Central memory CD4-positive, alpha-beta T cell (primary cell): Measurements from ENCODE around the gene MRPL10.

Experiments
- DNase-seq: peaks from one replicate; pipeline ENCODE4 v3.0.0; 2022

Gene MRPL10

DNA sequence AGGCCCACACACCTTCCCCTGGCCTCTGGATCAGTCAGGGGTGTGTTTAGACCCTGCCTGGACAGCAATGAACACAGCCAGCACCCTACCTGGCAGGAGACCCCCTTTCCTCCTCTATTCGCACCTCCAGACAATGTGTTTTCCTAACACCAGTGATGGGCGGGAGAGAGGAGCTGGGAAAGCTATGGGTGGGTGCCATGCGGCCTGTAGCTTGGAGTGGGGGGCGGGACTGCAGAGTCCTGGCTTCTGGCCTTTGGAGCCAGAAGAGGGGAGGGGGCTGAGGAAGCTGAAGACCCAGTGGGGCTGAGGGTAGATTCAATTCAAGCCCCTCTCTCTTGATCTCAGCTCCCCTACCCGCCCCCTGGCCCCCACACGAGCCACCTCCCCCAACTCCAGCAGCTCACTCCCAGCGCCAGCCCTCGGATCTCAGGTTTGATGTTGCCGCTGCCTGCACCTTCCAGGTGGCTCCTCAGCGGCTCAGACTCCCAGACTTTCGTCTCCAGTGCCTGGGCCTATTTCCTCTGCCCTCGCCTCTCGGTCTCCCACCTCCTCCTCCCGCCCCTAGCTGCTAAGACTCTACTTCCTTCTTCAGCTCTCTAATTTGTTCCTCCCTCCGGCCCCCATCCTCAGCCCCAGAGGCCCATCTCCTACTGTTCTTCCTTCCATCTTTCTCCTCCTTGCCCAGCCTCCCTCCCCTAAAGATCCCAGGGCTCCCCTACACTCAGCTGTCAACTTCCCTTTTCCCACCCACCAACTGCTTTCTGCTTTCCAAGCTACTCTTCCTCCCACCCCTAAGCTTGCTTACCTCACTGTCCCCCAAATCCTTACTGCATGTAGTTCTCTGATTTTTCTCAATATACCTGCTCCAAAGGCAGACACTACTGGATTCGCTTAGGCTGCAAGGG lies 26.5 kb upstream of the MRPL10 start:
- no peak for DNase-seq

DNA sequence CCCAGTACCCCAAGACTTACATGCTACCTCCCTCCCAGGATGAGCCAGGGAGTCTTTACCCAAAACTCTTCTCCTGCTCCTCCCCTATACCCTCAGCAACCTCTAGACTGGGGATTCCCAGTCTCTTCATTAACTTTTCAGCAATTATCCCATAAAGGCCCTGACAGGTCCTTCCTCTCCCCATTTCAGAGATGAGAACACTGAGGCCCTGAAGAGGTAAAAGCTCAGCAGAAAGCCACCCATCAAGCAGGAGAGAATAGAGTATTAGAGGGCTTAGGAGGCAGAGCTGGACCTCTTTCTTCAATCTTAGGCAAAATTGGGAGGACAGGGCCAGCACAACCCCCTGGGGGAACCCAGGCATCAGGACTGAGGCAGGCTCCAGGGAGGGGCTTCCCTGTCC lies 25.5 kb upstream of the MRPL10 start:
- DNase-seq = no peak

DNA sequence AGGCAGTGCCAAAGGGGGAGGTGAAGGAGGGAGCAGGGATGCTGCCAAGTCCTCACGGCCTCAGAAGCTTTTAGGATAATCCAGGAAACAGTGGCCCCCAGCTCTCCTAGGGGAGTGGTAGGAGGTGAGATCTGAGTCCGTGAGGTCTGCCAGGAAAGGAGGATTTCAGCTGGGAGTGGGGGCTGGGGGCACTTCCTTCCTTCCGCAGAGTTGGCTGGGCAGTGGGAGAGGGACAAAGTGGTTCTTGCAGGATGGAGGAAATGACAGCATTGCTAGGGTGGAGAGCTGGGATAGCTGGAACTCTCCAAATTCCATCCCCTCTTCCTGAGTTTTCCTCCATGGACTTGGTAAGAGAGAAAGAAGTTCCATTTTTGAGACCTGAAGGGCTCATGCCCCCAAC lies 24.4 kb upstream of the MRPL10 start:
- DNase-seq = no peak

DNA sequence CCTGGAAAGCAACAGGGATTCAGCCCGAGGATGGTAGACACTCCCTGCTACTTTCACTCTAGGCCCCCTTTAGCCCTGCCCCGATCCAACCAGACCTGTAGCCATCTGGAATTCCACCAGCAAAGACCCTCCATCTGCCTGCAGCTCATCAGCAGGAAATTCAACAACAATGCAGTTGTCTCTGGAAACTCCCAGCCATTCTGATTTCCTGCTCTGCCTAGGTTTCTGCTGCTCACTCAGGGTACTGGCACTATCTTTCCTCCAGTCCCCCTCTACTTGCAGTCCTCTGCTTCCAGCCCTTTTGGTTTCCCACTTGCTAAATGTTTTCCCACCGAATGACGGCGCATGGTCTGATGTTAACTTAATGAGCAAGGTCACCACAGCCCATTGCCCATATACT lies 22.3 kb upstream of the MRPL10 start:
- DNase-seq = no peak

DNA sequence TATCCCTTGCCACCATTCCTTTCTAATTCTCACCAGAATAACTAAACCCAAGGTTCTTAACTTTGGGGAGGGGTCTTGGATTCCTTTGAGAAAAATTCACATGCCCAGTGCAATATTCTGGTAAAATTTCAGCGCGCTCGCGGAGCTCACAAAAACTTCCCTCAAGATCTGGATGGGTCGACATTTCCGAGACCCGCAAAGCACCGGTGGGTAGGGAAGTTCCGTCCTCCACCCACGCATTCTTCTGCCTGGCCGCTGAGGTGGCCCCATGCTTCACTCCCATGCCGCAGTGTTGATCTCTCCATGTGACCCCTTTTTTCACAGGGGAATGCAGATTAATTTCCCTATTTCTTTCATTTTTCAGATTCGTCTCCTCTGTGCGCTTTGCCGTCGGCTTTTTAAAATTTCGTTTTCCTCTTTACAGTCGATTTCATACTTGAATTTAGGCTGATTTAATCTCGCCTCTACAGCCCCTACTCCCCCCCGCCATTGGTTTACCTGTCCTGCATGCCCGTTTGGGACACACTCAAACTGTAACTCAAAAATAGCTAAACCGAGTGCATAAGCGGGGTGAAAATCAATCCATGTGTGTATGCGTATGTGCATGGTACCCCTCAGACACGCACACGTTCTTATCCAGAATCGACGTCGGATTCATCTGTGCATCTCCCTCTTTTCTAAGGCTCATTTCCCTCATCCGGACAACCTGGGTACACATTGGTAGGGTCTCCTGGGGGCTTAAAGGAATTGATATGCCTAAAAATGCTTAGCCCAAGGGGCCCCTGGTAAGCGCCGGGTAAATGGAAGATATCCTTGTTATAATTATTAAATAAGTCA lies 21.0 kb upstream of the MRPL10 start:
- DNase-seq = no peak

DNA sequence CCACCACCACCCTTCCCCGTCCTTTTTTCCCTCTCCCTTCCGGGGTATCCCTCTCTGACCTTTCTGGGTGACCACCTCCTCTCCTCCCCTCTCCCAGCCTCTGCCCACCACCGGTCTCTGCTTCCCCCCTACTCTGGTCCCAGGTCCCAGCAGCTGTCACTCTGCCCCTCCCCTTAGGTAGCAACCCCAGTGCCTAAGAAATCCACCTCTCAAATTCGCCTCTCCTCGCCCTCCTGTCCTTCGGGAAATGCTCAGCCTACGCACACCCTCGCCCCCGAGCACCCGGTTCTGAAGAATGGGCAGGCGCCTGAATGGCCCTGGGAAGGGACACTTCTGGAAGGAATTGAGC lies 20.4 kb upstream of the MRPL10 start:
- no peak for DNase-seq

DNA sequence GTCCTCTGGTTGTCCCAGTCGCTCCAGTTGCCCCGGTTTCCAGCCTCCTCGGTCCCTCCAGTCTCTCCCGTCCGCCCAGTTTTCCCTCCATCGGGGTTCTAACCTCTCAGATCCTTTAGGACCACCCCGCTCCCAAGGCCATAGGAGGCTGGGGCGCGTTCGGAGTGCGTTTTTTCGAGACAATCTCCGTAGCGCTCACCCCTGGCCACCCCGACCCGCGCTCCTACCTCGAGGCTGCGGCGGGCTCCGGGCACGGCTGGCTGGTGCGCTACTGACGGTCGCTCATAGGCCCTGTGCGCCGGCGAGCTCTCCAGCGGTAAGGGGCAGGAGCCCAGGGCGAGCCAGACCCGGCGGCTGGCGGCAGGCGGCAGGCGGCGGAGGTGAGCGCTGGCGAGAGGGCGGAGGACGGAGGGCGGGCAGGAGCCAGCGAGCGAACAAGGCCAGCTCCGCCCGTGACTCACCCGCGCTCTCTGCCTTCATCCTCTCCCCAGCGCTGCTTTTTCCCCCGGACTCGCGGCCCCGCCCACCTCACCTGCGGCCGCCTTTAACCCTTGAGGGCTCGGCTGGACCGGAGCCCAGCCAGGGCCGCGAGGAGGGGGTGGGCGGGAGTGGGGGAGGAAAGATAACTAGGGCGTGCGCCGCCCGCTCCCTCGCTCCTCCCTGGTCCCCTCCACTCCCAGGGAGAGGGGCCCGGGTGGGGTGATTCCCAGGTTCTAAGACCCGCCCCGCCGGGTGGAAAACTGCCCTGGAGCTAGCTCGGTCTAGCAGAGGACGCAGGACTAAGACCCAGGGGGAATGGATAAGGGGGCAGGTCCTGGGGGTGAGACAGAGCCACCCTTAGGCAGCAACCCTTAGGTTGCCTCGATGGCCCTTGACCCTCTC lies 19.6 kb upstream of the MRPL10 start, which contains the start of gene SP6:
TSS of gene SP6 (minus strand) at position 472 of the 882 bp plus-strand sequence. CDS start 2,734 bp downstream, outside the sequence.
- DNase-seq = peak; percentile 37

DNA sequence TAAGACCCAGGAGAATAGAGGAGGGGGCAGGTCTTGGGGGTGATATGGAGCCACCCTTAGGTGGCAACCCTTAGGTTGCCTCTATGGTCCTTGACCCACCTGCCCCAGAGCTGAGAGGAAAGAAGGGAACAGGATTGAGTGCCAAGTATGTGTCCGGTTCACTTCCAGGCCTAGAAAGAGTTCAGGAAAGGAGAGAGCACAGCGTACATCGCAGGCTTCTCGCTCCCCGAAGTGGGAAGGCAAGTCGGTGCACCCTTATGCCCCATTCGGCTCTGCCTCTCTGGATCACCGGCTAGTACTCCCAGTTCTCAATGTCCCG lies 19.0 kb upstream of the MRPL10 start:
- DNase-seq = no peak

DNA sequence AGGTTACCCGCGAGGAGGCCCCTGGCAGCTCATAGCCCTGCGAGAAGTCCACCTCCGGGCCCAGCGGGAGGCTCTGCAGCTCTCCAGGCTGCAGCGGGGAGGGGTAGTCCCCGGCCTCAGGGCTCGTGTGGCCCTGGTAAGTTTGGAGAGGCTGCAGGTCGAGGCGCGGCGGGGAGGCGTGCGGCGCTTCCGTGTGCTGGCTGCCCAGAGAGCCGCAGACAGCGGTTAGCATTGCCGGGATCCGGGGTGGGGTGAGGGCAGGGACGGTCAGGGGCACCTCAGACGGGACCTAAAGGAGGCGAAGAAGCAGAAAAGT lies 16.8 kb upstream of the MRPL10 start:
- DNase-seq = no peak

DNA sequence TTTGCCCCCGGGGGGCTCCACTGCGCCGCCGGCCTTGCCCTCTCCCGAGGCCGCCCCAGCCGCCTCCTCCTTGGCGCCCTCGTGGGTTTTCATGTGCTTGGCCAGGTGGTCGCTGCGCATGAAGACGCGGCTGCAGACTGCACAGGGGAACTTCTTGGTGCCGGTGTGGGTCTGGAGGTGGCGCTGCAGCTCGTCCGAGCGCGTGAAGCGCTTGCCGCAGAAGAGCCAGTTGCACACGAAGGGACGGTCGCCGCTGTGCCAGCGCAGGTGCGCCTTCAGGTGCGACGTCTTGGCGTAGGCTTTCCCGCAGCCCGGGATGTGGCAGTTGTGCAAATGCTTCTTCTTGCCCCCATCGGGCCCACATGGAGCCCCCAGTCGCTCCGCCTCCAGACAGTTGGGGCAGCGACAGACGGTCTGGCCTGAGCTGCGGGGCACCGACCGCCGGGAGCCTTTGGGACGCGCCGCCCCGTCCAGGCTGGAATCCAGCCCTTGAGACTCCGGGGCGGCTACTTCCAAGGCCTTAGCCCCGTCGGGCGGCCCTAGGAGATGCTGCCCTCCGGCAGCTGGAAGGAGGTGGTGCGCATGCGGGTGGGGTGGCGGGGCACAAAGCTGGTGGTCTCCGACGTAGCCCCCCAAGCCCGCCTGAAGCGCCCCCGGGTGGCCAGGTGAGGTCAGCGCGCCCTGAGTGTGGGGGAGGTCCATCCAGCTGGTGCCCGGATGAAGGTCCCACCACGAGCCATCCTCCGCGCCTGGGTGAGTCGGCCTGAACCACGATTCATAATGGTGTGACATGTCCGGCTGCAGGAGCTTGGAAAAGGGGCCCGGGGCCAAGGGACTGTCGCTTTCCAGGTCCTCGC lies 16.2 kb upstream of the MRPL10 start:
- DNase-seq = no peak

DNA sequence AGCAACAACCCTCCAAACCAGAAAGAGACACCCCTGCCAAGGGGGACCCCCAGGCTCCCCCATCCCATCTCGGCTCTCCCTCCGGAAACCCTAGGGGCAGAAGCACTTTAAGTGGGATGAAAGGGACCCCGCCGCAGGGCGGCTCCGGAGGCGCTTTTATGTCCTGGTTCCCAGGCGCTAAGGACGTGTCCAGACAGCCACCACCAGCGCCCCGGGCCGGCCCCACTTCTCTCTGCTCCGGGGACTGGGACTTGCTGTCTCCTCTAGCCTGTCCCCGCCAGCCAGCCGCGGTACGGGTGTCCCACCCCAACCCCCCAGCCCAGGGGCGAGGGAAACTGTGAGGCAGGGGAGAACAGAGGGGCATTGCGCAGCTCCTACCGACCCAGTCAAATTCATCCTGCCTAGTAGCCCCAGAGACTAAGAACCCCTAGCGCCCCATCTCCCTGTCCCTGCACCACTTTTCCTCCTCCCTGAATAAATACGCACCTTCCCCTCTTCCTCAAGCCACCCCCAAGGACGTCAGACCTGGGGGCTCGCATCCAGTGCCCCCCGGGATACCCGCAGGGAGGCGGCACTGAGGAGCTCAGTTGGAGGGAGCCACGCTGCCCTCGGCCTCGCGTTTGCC lies 15.5 kb upstream of the MRPL10 start:
- no peak for DNase-seq

DNA sequence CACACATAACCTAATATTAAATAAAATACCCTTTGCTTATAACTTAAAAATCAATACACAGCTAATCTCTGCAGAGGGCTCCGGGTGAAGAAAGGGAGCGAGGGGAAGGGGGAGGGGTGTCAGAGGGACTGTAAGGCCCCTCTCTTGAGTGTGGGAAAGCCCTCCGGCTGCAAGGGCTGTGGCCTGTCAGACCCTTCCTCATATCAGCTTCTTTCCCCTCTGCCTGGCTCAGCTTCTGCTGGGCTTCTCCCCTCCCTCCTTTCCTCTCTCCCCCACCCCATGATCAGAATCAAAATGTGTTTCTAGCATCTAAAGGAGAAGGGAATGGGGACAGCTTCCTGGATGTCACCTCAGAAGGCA lies 14.4 kb upstream of the MRPL10 start:
- no peak for DNase-seq

DNA sequence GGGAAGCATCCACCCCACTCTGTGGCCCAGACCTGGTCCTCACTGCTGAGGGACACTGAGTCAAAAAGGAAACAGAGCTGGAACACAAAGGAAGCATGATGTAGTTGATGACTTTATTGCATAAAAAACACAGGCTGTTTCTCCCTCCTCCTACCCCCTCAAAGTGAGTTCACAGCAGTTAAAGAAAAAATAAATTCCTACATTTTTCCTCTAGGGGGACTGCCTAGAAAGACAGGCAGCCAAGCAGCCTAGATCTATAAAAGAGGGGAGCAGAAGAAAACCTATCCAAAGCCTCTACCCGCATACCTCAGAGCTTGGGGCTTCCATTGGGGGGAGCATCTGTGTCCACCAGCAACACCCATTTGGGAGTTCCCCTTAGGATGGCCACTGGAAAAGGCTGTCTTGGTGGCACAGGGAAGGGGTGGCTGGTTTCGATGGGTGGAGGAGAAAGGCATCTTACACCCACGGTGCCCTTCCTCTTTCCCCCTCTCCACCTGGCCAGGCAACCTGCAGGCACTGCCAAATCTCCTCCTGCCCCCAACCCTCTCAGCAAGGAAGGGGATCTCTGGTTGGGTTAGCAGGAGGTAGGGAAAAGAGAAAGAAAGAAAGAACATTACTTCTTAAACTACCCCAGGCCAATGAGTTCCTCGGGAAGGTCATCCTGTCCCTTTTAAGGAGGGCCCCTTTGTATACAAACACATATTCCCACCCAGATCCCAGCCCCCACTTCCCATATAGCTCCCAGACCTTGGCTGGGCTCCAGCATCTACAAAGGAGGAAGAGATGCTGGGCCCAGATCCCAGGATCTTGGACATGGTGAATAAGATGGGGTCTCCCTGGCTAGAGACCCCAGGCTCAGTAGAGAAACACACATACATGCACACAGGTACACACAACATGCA lies 13.7 kb upstream of the MRPL10 start:
- DNase-seq = no peak

DNA sequence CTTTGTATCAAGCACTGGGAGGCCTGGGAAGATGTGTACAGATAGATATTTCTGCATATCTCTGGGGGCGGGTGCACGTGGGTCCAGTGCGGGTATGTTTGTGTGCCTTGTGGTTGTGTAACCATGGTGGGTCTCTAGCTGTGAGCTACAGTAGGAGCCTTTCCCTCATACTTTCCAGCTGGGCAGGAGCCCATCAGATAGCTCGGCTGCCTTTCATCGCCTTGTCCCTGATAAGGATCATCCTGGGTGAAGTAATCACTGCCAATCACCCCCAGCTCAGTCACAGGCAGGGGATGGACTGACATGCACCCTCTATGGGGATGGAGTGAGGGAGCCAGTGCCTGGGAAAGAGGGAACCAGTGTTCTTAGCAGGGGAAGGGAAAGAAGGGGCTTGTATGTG lies 12.9 kb upstream of the MRPL10 start:
- no peak for DNase-seq

DNA sequence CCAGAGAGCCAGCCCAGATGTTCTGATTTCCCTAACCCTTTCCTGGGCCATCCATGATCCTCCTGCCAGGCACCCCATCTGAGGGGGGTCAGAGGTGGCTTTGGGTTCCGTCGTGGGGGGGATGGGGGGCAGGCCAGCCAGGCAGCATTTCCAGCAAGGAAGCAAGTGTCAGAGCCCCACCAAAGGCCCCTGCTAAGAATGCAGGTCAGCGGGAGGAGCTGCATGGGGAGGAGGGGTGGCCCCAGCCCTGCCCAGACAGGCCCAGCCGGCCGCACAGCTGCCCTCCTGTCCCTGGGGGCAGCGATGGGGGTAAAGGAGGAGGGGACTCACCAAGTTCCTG lies 12.0 kb upstream of the MRPL10 start:
- no peak for DNase-seq

DNA sequence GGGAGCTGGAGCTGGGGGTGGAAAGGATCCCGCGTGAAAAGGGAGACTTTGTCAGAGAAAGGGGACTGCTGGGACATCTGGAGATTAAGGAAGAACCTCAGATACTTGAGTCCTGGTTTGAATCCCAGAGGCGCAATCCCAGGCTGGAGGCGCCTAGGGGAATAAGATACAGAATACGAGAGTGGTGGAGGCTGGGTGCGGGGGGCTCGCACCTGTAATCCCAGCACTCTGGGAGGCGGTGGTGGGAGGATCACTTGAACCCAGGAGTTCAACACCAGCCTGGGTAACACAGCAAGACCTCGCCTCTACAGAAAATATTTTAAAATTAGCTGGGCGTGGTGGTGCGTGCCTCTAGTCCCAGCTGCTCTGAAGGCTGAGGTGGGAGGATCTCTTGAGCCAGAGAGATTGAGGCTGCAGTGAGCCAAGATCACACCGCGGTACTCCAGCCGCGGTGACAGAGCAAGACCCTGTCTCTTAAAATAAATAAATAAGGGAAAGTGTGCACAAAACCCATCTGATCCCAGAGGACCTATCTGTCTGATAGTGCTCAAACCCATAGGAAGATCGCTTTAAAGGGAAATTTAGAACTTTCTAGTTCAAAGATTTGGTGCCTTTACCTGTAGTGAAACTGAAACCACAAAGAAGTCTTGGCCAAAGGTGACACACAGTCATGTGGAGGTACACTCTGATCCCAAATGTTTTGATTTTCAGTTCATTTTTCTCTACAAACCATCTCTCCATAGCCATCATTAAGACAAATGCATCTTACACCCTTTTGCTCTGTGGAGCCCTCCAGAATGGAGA lies 10.3 kb upstream of the MRPL10 start:
- DNase-seq = no peak

DNA sequence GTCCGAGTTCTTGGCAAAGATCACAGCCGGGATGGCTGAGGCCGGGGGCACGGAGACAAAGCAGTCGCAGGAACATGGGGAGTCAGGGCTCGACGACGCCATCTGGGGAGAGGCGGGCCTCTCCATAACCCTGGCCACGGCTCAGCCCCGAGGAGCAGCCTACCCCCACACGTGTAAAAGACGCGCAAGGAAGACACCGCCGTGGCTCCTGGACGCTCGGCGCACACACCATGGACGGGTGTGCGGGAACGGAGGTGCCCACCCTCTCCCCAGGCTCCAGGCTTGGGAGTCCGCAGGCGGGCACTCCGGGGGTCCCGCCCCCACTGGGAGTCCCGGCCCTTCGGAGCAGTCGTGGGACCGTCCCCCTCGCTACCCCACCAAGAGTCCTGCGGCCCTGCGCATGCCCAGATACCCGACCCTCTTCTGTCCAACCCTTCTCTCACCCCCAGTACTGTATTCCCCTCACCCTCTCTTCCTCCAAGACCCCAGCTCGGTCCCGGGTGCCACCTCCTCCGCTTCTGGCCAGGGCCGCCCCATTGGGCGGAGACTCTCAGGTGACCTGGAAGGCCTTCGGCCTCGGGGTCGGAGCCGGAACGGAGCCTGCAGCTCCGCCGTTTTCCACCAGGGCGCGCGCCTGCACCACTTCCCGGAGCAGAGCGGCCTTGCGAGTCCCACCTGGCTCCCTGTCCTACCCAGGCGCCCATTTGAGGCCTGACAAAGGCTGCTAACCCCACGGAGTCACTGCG lies 9.6 kb upstream of the MRPL10 start, which contains the start of gene SCRN2:
TSS of gene SCRN2 (minus strand) at position 532 of the 746 bp plus-strand sequence. CDS start at position 102, 430 bp downstream.
- peak; percentile 76 for DNase-seq

DNA sequence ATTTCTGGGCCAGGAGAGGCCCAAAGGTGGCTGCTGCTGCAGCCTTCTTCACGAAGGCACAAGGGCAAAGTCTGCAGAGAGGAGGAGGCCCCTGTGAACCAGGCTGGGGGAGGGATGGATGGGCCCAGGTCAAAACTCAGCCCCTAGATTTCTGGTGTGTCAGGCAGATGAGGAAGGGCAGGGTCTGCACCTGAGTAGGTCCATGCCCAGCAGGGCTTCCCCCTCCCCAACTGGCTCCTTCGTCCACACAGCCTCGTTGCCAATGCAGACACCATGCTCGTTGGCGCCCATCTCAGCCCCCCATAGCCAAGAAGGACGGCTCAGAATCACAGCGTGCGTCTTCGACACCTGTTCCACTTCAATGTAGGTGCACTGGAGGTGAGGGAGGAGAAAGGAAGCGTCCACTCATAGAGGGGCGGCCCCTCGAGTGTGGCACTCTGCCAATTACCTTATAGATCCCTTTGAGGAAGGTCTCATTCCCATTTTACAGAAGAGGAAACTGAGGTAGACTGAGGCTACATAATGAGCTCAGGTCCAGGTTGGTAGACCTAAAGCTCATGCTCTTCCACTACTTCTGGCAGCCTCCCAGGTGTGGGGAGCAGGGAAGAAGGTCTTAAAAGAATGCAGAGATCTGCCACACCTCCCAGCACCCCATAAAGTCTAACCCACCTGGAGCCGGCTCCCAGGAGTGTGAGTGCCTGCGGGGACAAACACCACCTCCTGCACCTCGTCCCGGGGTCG lies 8.8 kb upstream of the MRPL10 start:
- no peak for DNase-seq
